WTC11 (cell line): Measurements from ENCODE around the gene SPRED2. TPM values are rescaled to one million over a fixed set of nuclear protein-coding genes. Genes with fewer than 3 reads are reported as not detected.

Source experiments
- ATAC-seq: fragments of 200-7000 bp; cut with Tn5 transposase; 2 replicates; pipeline ENCODE4 v1.10.0; 2021; ENCODE audit warnings: mild to moderate bottlenecking, moderate library complexity
- CTCF ChIA-PET: fragments of 300-600 bp; sonication (Branson Sonifier 250); formaldehyde crosslinking; loops from one replicate; lab custom pipeline; 2021; ENCODE audit warnings: antibody characterized with exemption; lab: Charles Lee
- POLR2A ChIA-PET: fragments of 350-600 bp; sonication (Branson Sonifier 250); formaldehyde crosslinking; loops from one replicate; lab custom pipeline; 2021; ENCODE audit warnings: antibody characterized with exemption; lab: Charles Lee
- DNase-seq: peaks from one replicate; pipeline ENCODE4 v3.0.0; 2021; ENCODE audit warnings: low spot score
- H3K27ac Mint-ChIP-seq: 2 replicates; pipeline ENCODE4 v1.8.0; 2021; ENCODE audit warnings: mixed read lengths
- H3K27me3 Mint-ChIP-seq: 2 replicates; pipeline ENCODE4 v1.8.0; 2021; ENCODE audit warnings: low read depth, mild to moderate bottlenecking, moderate library complexity, mixed read lengths
- H3K36me3 Mint-ChIP-seq: 2 replicates; pipeline ENCODE4 v1.8.0; 2021; ENCODE audit warnings: mixed read lengths
- H3K4me1 Mint-ChIP-seq: 2 replicates; pipeline ENCODE4 v1.8.0; 2022; ENCODE audit warnings: mixed read lengths
- H3K4me3 Mint-ChIP-seq: 2 replicates; pipeline ENCODE4 v1.8.0; 2021; ENCODE audit warnings: mild to moderate bottlenecking, moderate library complexity, mixed read lengths
- H3K9me3 Mint-ChIP-seq: 2 replicates; pipeline ENCODE4 v1.8.0; 2021; ENCODE audit warnings: mixed read lengths
- ATF6 ChIP-seq: sonication (generic); formaldehyde crosslinking; IDR thresholded peaks from 2 replicates; pipeline ENCODE4 v1.8.1; 2023; ENCODE audit warnings: mild to moderate bottlenecking, missing genetic modification reagents
- CBFB ChIP-seq: sonication (generic); formaldehyde crosslinking; IDR thresholded peaks from 2 replicates; pipeline ENCODE4 v1.8.1; 2022; ENCODE audit warnings: mild to moderate bottlenecking, low read depth, missing genetic modification reagents
- CDX4 ChIP-seq: fragments of 250-450 bp; sonication (Bioruptor Pico); IDR thresholded peaks from 2 replicates; pipeline ENCODE4 v1.9.0; 2021; ENCODE audit warnings: moderate library complexity, mild to moderate bottlenecking, inconsistent platforms, borderline replicate concordance
- CREB1 ChIP-seq: sonication (generic); formaldehyde crosslinking; IDR thresholded peaks from 2 replicates; pipeline ENCODE4 v1.8.0; 2023; ENCODE audit warnings: mild to moderate bottlenecking, missing genetic modification reagents
- CREM ChIP-seq: sonication (generic); formaldehyde crosslinking; IDR thresholded peaks from 2 replicates; pipeline ENCODE4 v1.8.1; 2022; ENCODE audit warnings: mild to moderate bottlenecking, missing genetic modification reagents, moderate library complexity
- E2F4 ChIP-seq: sonication (generic); formaldehyde crosslinking; IDR thresholded peaks from 2 replicates; pipeline ENCODE4 v1.8.1; 2022; ENCODE audit warnings: low read depth, mild to moderate bottlenecking, moderate library complexity, missing genetic modification reagents, borderline replicate concordance
- ETV6 ChIP-seq: sonication (generic); formaldehyde crosslinking; IDR thresholded peaks from 2 replicates; pipeline ENCODE4 v1.8.1; 2022; ENCODE audit warnings: mild to moderate bottlenecking, missing genetic modification reagents
- FOXJ3 ChIP-seq: sonication (generic); formaldehyde crosslinking; IDR thresholded peaks from 2 replicates; pipeline ENCODE4 v1.9.0; 2021; ENCODE audit warnings: missing genetic modification reagents, mild to moderate bottlenecking, borderline replicate concordance
- FOXK1 ChIP-seq: sonication (generic); formaldehyde crosslinking; IDR thresholded peaks from 2 replicates; pipeline ENCODE4 v1.8.0; 2022; ENCODE audit warnings: mild to moderate bottlenecking, moderate library complexity, missing genetic modification reagents
- FOXP4 ChIP-seq: sonication (generic); formaldehyde crosslinking; IDR thresholded peaks from 2 replicates; pipeline ENCODE4 v1.8.0; 2022; ENCODE audit warnings: mild to moderate bottlenecking, missing genetic modification reagents
- NFE2L1 ChIP-seq: sonication (generic); formaldehyde crosslinking; IDR thresholded peaks from 2 replicates; pipeline ENCODE4 v1.8.1; 2023; ENCODE audit warnings: missing genetic modification reagents
- PREB ChIP-seq: sonication (generic); formaldehyde crosslinking; IDR thresholded peaks from 2 replicates; pipeline ENCODE4 v1.8.1; 2022; ENCODE audit warnings: mild to moderate bottlenecking, missing genetic modification reagents, moderate library complexity, borderline replicate concordance
- RELA ChIP-seq: sonication (generic); formaldehyde crosslinking; IDR thresholded peaks from 2 replicates; pipeline ENCODE4 v1.8.1; 2022; ENCODE audit warnings: missing genetic modification reagents, mild to moderate bottlenecking, borderline replicate concordance
- SP1 ChIP-seq: sonication (generic); formaldehyde crosslinking; conservative IDR thresholded peaks from 2 replicates; pipeline ENCODE4 v1.8.1; 2022; ENCODE audit warnings: missing genetic modification reagents
- TP53 ChIP-seq: sonication (generic); formaldehyde crosslinking; IDR thresholded peaks from 2 replicates; pipeline ENCODE4 v1.8.1; 2023; ENCODE audit warnings: mild to moderate bottlenecking, missing genetic modification reagents
- USF1 ChIP-seq: sonication (generic); formaldehyde crosslinking; IDR thresholded peaks from 2 replicates; pipeline ENCODE4 v1.8.0; 2022; ENCODE audit warnings: mild to moderate bottlenecking, missing genetic modification reagents
- ZBTB43 ChIP-seq: sonication (generic); formaldehyde crosslinking; IDR thresholded peaks from 2 replicates; pipeline ENCODE4 v1.8.1; 2023; ENCODE audit warnings: mild to moderate bottlenecking, missing genetic modification reagents
- ZNF396 ChIP-seq: fragments of 250-450 bp; sonication (Bioruptor Pico); IDR thresholded peaks from 2 replicates; pipeline ENCODE4 v1.8.0; 2021; ENCODE audit warnings: mild to moderate bottlenecking, moderate library complexity, borderline replicate concordance
- ZNF425 ChIP-seq: fragments of 250-450 bp; sonication (Bioruptor Pico); conservative IDR thresholded peaks from 2 replicates; pipeline ENCODE4 v1.9.0; 2021; ENCODE audit warnings: mild to moderate bottlenecking
- ZNF512 ChIP-seq: sonication (generic); formaldehyde crosslinking; IDR thresholded peaks from 2 replicates; pipeline ENCODE4 v1.8.1; 2022; ENCODE audit warnings: missing genetic modification reagents, borderline replicate concordance
- total RNA-seq: library from RNA; stranded (reverse); gene quantifications from 3 replicates; pipeline ENCODE4 v1.2.3, GENCODE V29; 2021

SPRED2 gene
- total RNA-seq, 1 experiment from 2014 or later, result 34.1 TPM

- peak; percentile 88; the same call in 1 of the 2 replicates for TF ChIP-seq FOXP4 (CRISPR knock-in tag)
- TF ChIP-seq SP1 (CRISPR knock-in tag), result peak; percentile 33; the same call in 1 of the 2 replicates
- peak; percentile 99 for TF ChIP-seq ETV6 (CRISPR knock-in tag)
- 0 out of 2 replicates have a peak, but pooled peaks have one; percentile 28 for TF ChIP-seq USF1 (CRISPR knock-in tag)
- 0 out of 2 replicates have a peak, but pooled peaks have one; percentile 35 for TF ChIP-seq TP53 (CRISPR knock-in tag)
- no peak for TF ChIP-seq RELA (CRISPR knock-in tag)
- peak; percentile 89 for TF ChIP-seq FOXK1 (CRISPR knock-in tag)
- TF ChIP-seq CREM (CRISPR knock-in tag), result peak; percentile 73; the same call in 1 of the 2 replicates
- TF ChIP-seq CREB1 (CRISPR knock-in tag), result 0 out of 2 replicates have a peak, but pooled peaks have one; percentile 25
These were observed 157.1 kb downstream of the SPRED2 start (continued) for GRCh38 chr2:65275141-65275915.

GRCh38 chr2:65273344-65273743 lies 159.1 kb downstream of the SPRED2 start:
- Mint-ChIP-seq H3K4me1 (peaks cover 14% of the 10 kb centered on the region), H3K27ac (no peak overlapping the region), H3K36me3 (peaks cover 20% of the 10 kb centered on the region), H3K9me3 (no peaks in the 10 kb centered on the region), H3K4me3 (no peak overlapping the region), H3K27me3 (peaks cover 95% of the 10 kb centered on the region)
- ATAC-seq, result no peak
- DNase-seq, result no peak
- CTCF ChIA-PET, result interaction anchor here (3.2 kb wide), 1 partner anchor 8 kb away, joined by 11 read pairs; no protein-coding TSS in a partner anchor
- POLR2A ChIA-PET, result no interaction called here
- no peak for TF ChIP-seq ZNF396
- no peak for TF ChIP-seq CDX4 (CRISPR knock-in tag)
- no peak for TF ChIP-seq ZNF512
- no peak for TF ChIP-seq RELA (CRISPR knock-in tag)
- TF ChIP-seq ZBTB43, result no peak
- no peak for TF ChIP-seq FOXJ3 (CRISPR knock-in tag)
- TF ChIP-seq FOXK1 (CRISPR knock-in tag), result no peak
- TF ChIP-seq NFE2L1 (CRISPR knock-in tag), result no peak
- no peak for TF ChIP-seq CBFB (CRISPR knock-in tag)
- TF ChIP-seq E2F4 (CRISPR knock-in tag), result no peak
- TF ChIP-seq ATF6, result no peak
- no peak for TF ChIP-seq ZNF425
- no peak for TF ChIP-seq PREB (CRISPR knock-in tag)
